NCI-H2029 (cell line): ENCODE results near the gene GLP1R.

Experiments used
- DNase-seq: peaks from one replicate; lab custom pipeline; 2025; lab: John Stamatoyannopoulos, UW

GLP1R gene

DNA sequence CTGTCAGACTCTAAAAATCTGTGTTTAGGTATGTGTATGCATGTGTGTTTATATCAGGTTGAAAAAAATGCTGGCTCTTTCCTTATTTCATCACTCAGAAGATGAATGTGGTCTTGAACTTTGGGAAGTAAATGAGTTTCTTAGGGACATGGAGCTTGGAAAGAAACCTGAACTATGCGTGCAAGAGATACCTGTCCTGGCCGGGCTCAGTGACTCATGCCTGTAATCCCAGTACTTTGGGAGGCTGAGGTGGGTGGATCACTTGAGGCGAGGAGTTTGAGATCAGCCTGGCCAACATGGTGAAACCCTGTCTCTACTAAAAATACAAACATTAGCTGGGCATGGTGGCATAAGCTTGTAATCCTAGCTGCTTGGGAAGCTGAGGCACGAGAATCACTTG is 4.4 kb upstream of the GLP1R start:
- DNase-seq, result no peak

- DNase-seq, result no peak
Observed at GRCh38 chr6:39047434-39048327, 900 bp upstream of the GLP1R start.

DNA sequence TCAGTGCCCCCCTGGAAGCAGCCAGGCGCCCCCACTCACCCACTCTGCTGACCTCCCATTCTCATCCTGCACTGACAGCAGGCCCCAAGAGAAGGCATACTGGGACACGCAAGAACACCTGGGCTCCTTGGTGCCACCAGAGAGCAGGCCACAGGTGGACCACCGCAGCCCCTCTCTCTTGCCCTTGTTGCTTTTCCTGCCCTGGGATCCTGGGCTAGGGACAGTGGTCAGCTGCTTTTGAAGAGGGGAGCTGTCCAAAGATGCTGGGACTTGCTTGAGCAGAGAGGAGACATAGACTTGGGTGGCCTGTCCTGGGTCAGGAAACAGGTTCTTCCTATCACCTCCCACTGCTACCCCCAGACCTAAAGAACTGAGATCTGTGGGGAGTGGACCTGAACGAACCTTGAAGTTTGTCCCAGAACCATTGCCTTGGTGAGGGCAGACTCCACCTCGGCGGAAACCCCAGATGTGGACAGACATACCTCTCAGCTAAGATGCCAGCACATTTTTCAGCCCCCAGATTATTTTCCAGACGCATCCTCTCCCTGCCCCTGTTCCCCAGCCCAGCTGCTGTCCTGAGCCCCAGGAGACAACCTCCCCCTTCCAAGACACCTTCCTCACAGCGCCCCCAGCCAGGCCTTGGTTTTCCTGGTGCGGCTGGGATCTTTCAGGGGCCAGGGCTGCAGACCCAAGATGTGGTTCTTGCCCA is 1.1 kb downstream of the GLP1R start:
- DNase-seq, result no peak

DNA sequence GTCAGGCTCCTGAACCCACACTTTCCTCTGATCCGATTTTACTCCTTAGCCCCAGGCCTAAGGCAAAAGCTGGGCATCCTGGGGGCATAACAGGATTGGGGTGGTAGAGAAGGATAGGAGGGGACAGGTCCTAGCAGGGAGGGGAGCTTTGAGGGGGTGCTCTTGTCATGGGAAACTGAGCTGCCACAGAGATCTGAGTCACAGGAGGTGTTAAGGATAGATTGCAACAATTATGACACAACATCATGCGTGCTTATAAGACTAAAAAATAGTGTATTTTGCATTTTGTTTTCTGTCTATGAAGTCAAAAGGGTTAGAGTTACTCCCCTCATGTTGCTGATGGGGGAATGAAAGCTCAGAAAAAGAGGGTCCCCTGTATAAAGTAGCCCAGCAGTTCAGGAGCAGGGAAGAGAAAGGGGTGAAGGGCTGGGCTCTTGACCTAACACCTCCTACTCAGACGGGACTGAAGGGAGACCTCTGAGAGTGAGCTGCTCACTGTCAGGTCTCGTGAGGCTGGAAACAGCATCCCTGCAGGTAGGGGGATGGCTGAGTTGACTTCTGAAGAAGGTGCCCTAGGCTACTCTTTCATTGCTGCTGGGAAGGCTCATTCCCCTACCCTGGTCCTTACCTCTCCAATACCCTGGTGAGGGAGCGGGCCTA is 2.0 kb downstream of the GLP1R start:
- DNase-seq, result no peak

GRCh38 chr6:39051399-39052122 is 3.0 kb downstream of the GLP1R start:
- peak; percentile 17 for DNase-seq

- DNase-seq, result no peak
Observed at GRCh38 chr6:39053016-39053624, 4.5 kb downstream of the GLP1R start.

DNA sequence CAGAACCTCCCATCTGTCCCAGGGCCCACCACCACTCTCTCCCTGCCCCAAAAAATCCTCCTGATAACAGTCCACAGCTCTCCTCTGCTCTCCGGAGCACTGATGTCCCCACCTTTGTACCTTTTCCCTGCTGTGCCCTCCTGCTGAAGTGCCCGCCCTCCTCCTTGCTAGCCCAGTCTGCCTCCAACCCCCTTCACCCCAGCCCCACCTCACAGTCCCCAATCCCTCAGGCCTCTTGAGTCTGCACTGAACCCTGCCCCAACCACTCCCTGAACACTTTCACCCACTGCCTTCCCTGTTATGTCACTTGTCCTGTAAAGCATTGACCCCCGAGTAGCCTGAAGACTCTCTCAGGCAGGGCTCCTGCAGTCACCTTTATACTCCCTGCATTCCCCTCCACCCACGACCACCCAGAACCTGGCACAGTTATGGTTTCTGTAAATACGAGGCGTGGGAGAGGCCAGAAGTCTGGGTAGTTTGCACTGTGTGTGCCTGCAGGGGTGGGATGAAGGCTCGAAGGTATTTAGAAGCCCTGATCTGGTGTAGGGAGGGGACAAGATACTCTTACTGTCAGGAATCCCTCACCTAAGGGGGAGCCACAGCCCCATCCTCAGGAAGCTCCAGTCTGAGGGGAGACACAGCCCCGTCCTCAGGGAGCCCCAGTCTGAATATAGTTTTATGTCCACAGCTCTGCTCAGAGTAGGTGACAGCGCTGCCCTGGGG is 5.4 kb downstream of the GLP1R start:
- DNase-seq, result no peak

GRCh38 chr6:39054577-39055142 is 6.1 kb downstream of the GLP1R start:
- no peak for DNase-seq

- no peak for DNase-seq
Observed at GRCh38 chr6:39055661-39056060, 7.1 kb downstream of the GLP1R start.

DNA sequence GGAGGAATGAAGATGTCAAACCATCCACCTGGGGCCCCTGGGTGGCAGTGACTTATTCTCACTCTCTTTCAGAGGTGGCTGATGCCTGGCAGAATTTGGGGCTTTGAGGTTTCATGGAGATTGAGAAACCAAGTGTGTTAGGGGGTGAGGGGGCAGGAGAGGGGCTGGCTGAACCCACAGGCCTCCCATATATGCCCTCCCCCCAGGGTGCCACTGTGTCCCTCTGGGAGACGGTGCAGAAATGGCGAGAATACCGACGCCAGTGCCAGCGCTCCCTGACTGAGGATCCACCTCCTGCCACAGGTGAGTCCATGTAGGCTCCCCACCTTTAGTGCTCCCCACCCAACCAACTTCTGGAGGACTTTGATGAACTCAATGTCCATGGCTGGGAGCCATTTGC is 7.6 kb downstream of the GLP1R start:
- DNase-seq, result no peak

GRCh38 chr6:39056681-39057080 is 8.1 kb downstream of the GLP1R start:
- no peak for DNase-seq

DNA sequence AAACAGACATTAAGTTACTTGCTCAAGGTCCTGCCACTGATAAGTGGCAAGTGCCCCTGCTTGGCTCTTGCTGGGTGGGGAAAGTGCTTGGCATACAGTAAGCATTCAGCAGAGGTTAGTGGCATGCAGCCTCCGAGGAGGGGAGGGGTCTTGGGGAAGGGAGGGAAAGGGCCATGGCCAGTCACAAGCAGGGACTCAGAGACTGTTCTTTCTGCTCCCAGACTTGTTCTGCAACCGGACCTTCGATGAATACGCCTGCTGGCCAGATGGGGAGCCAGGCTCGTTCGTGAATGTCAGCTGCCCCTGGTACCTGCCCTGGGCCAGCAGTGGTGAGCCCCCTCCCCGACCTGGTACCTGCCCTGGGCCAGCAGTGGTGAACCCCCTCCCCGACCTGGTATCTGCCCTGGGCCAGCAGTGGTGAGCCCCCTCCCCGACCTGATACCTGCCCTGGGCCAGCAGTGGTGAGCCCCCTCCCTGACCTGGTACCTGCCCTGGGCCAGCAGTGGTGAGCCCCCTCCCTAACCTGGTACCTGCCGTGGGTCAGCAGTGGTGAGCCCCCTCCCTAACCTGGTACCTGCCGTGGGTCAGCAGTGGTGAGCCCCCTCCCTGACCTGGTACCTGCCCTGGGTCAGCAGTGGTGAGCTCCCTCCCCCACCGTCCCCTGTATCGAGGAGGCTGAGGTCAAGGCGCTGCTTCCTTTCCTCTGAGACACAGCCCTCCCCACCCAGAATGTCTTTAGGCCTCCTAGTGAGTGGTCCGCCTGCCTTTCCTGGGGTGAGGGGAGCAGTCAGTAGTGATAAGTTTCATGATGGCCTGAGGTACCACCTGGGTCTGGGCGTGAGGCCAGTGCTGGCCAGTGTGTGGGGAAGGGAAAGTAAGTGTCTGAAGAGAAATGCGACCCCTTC is 8.9 kb downstream of the GLP1R start:
- no peak for DNase-seq

DNA sequence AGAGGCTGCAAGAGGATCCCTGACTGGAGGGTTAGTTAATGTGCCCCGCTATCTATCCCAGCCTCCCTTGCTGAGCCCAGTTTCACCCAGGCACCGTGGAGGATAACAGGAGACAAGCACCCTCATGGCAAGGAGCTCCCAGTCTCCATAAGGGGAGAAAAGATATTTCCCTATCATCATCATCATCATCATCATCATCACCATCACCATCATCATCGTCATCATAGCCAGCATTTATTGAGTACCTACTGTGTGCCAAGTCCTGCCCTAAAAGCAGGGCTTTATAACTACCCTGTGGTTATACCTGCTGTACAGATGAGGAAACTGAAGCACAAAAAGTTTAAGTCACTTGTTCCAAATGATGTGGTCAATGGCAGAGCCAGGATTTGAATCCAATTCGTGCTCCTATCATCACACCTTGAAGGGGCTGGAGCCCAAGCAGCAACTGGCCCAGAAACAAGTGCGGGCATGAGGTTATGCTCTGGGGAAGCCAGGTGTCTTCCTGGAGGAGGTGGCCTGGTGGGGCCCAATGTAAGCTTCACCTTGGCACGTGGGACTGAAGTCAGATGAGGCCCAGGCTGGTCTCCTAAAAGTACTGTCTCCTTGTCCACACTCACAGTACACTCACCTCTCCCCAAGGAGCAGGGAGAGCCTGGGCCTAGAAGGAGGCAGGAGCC is 10.0 kb downstream of the GLP1R start:
- DNase-seq, result no peak

DNA sequence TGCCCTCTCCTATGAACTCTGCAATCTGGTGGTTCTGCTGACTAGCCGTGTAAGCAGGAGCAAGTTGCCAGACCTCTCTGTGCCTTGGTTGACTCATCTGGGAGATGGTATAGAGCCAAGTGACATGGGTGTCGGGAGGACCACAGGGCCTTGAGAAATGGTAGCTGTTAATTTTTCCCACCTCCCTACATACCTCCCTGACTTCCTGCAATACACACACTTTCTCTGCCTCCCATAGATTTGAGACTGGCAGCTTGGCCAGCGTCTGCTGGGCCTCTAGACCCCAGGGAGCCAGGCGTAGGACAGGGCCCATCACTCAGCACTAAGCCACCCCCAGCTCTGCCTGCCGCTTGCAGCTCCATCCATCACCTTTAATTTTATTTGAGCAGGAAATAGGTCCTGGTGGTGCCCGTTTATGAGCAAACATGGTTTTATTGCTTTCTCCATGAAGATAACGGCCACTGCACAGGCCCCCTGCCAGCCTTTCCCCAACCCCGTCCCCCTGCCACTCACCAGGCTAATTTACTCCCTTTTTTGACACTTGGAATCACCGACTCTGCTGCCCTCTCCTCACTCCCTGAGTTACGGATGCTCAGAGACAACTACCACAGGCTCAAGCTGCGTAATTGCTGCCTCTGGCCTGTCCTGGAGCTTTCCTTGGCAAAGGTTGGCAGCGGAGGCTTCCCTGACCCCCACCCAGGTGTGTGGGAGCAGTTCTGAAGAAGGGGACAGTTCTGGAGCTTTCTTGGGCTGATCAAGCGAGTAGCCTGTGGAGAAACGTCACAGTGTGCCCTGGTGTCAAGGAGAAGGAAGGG is 11.1 kb downstream of the GLP1R start:
- no peak for DNase-seq

DNA sequence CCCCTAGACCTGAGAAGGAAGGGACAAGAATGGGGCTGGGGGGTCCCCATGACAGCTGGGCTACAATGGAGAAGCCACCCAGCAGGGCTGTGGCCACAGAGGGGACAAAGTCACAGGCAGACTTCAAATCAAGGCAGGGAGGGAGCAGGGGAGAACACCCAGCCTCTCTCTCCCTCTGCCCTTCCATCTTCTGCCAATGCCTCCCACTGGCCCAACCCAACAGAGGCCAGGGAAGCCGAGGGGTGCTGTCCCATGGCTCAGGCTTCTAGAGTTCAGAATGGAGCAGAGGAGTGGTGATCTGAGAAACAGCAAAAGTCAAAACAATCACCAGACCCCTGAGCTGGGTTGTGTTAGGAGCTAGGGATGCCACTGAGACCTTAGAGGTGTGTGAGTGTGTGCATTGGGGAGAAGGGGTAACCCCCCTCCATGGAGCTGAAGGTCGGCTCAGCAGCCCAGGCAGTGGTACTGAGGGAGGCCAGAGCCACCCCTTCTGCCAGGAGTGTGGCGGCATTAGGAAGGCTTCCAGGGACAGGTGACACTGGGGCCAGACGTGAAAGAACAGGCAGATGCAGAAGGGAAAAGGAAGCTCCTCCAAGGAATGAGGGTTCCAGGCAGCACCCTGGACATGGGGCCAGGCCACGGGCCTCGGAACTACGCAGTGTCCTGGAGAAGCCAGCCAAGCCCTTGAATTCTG is 12.0 kb downstream of the GLP1R start:
- DNase-seq, result no peak

- DNase-seq, result peak; percentile 86
Observed at GRCh38 chr6:39061182-39061581, 12.6 kb downstream of the GLP1R start.

GRCh38 chr6:39061588-39061987 is 13.0 kb downstream of the GLP1R start:
- DNase-seq, result no peak
